ENCODE results near the gene SLITRK1.

The SLITRK1 gene

GRCh38 chr13:83906240-83906820 lies 24.1 kb upstream of the SLITRK1 start:
- H3K36me3 ChIP-seq: no peaks in the 10 kb centered on the region
- no peaks in the 10 kb centered on the region for H3K4me1 ChIP-seq
- H3K27me3 ChIP-seq: peaks cover 4% of the 10 kb centered on the region; the same call in 1 of the 2 replicates
- no peaks in the 10 kb centered on the region for H3K9me3 ChIP-seq
- no peak for DNase-seq
- TF ChIP-seq CTCF (IDR thresholded peaks at IDR 0.05; ENCODE audit: low read depth, low read length): no peak
- H3K4me3 ChIP-seq (ENCODE audit: low read depth, low read length): no peak overlapping the region

- H3K4me1 ChIP-seq: no peaks in the 10 kb centered on the region
- no peaks in the 10 kb centered on the region for H3K9me3 ChIP-seq
- H3K4me3 ChIP-seq (ENCODE audit: low read depth, low read length): no peak overlapping the region
- TF ChIP-seq CTCF (IDR thresholded peaks at IDR 0.05; ENCODE audit: low read depth, low read length): no peak
- no peaks in the 10 kb centered on the region for H3K36me3 ChIP-seq
- DNase-seq: no peak
- peaks cover 4% of the 10 kb centered on the region; the same call in 1 of the 2 replicates for H3K27me3 ChIP-seq
Measured at GRCh38 chr13:83905641-83906040, 23.4 kb upstream of the SLITRK1 start.

- Histone ChIP-seq H3K9me3 (no peaks in the 10 kb centered on the region), H3K4me3 (ENCODE audit: low read depth, low read length) (no peak overlapping the region), H3K4me1 (no peaks in the 10 kb centered on the region), H3K36me3 (no peaks in the 10 kb centered on the region), H3K27me3 (no peaks in the 10 kb centered on the region)
- TF ChIP-seq CTCF (IDR thresholded peaks at IDR 0.05; ENCODE audit: low read depth, low read length): no peak
- no peak for DNase-seq
Measured at GRCh38 chr13:83895994-83896580, 13.8 kb upstream of the SLITRK1 start.

GRCh38 chr13:83890358-83890757 lies 8.1 kb upstream of the SLITRK1 start:
- Histone ChIP-seq H3K36me3 (no peaks in the 10 kb centered on the region), H3K4me1 (no peaks in the 10 kb centered on the region), H3K9me3 (no peaks in the 10 kb centered on the region), H3K4me3 (ENCODE audit: low read depth, low read length) (no peak overlapping the region), H3K27me3 (no peaks in the 10 kb centered on the region)
- no peak for TF ChIP-seq CTCF (IDR thresholded peaks at IDR 0.05; ENCODE audit: low read depth, low read length)
- no peak for DNase-seq

GRCh38 chr13:83884141-83884540 lies 1.9 kb upstream of the SLITRK1 start:
- Histone ChIP-seq H3K9me3 (no peaks in the 10 kb centered on the region; the same call in 1 of the 2 replicates), H3K4me3 (ENCODE audit: low read depth, low read length) (no peak overlapping the region), H3K36me3 (no peaks in the 10 kb centered on the region), H3K4me1 (no peaks in the 10 kb centered on the region), H3K27me3 (peaks cover 51% of the 10 kb centered on the region)
- DNase-seq: no peak
- no peak for TF ChIP-seq CTCF (IDR thresholded peaks at IDR 0.05; ENCODE audit: low read depth, low read length)

- Histone ChIP-seq H3K4me3 (ENCODE audit: low read depth, low read length) (peak overlapping the region; percentile 77), H3K4me1 (no peaks in the 10 kb centered on the region), H3K9me3 (no peaks in the 10 kb centered on the region; the same call in 1 of the 2 replicates), H3K36me3 (no peaks in the 10 kb centered on the region), H3K27me3 (peaks cover 52% of the 10 kb centered on the region)
- no peak for DNase-seq
- no peak for TF ChIP-seq CTCF (IDR thresholded peaks at IDR 0.05; ENCODE audit: low read depth, low read length)
Measured at GRCh38 chr13:83883061-83883523, 818 bp upstream of the SLITRK1 start.
